ENCODE results near the gene CSF2.

Gene CSF2

DNA sequence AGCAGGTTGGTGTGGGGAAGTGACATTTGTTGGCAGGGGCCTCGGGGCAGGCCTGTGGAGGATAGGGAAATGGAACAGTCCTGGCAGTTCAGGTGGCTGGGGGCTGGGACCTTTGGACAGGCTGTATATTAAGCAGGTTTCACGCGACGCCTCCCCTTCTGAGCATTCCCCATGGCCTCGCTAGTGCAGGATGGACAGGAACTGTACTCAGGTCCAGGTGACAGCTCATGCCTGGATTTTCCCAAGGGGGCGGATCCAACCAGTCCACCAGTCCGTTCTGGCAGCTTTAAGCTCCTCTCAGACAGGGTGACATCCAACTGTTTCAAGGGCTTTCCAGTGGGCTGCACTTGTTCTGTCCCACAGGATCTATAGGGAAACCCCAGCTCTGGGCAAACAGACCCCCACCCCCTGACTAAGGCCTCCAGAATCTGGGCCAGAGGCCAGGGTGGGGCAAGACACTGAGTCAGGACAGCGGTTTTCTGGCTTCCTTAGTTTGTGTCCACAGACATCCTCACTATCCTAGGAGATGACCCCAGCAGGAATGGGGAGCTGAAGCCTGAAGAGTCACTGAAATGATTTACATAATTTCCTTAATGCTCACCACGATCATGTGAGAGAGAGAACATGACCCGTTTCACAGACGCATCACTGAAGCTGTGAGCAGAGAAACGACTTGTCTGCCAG is 20.9 kb downstream of the CSF2 start:
- H3K27ac ChIP-seq (replicated peaks) = no peak overlapping the region
- DNase-seq (ENCODE audit: low read depth in 1 of 2, low spot score in 1 of 2) = no peak
- TF ChIP-seq GABPA (IDR thresholded peaks at IDR 0.05; ENCODE audit: low read depth) = no peak
- TF ChIP-seq SPI1 (IDR thresholded peaks at IDR 0.05; ENCODE audit: borderline replicate concordance, low read depth) = no peak
- no peak for TF ChIP-seq POLR2AphosphoS5 (IDR thresholded peaks at IDR 0.05; ENCODE audit: low read depth)
- TF ChIP-seq, protein P1, sequence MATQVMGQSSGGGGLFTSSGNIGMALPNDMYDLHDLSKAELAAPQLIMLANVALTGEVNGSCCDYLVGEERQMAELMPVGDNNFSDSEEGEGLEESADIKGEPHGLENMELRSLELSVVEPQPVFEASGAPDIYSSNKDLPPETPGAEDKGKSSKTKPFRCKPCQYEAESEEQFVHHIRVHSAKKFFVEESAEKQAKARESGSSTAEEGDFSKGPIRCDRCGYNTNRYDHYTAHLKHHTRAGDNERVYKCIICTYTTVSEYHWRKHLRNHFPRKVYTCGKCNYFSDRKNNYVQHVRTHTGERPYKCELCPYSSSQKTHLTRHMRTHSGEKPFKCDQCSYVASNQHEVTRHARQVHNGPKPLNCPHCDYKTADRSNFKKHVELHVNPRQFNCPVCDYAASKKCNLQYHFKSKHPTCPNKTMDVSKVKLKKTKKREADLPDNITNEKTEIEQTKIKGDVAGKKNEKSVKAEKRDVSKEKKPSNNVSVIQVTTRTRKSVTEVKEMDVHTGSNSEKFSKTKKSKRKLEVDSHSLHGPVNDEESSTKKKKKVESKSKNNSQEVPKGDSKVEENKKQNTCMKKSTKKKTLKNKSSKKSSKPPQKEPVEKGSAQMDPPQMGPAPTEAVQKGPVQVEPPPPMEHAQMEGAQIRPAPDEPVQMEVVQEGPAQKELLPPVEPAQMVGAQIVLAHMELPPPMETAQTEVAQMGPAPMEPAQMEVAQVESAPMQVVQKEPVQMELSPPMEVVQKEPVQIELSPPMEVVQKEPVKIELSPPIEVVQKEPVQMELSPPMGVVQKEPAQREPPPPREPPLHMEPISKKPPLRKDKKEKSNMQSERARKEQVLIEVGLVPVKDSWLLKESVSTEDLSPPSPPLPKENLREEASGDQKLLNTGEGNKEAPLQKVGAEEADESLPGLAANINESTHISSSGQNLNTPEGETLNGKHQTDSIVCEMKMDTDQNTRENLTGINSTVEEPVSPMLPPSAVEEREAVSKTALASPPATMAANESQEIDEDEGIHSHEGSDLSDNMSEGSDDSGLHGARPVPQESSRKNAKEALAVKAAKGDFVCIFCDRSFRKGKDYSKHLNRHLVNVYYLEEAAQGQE (IDR thresholded peaks at IDR 0.05; ENCODE audit: insufficient replicate concordance, low read depth) = no peak
- TF ChIP-seq, protein P2, sequence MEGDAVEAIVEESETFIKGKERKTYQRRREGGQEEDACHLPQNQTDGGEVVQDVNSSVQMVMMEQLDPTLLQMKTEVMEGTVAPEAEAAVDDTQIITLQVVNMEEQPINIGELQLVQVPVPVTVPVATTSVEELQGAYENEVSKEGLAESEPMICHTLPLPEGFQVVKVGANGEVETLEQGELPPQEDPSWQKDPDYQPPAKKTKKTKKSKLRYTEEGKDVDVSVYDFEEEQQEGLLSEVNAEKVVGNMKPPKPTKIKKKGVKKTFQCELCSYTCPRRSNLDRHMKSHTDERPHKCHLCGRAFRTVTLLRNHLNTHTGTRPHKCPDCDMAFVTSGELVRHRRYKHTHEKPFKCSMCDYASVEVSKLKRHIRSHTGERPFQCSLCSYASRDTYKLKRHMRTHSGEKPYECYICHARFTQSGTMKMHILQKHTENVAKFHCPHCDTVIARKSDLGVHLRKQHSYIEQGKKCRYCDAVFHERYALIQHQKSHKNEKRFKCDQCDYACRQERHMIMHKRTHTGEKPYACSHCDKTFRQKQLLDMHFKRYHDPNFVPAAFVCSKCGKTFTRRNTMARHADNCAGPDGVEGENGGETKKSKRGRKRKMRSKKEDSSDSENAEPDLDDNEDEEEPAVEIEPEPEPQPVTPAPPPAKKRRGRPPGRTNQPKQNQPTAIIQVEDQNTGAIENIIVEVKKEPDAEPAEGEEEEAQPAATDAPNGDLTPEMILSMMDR (IDR thresholded peaks at IDR 0.05; ENCODE audit: insufficient read depth, low read length) = no peak
- H3K27me3 ChIP-seq (ENCODE audit: insufficient read depth, poor library complexity, severe bottlenecking) = no peaks in the 10 kb centered on the region
- no peak overlapping the region for H3K4me3 ChIP-seq (replicated peaks; ENCODE audit: insufficient read depth, low read length)

DNA sequence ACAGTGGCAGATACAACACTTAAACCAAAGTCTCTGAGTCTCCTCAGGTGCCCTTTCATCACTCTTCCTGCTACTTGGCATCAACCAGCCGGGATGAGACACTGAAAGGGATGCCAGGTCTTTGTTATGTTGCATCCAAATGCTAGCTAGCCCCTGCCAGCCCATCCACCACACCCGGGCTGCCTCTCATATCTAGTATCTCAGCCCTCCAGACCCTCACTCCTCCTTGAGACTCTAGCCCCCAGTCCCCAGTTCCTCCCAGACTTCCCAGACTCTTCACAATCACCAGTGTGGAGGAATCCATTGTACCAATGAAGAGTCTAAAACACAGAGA is 21.5 kb downstream of the CSF2 start:
- no peak overlapping the region for H3K27ac ChIP-seq (replicated peaks)
- TF ChIP-seq, protein P2 (IDR thresholded peaks at IDR 0.05; ENCODE audit: insufficient read depth, low read length) = no peak
- TF ChIP-seq GABPA (IDR thresholded peaks at IDR 0.05; ENCODE audit: low read depth) (no peak), POLR2AphosphoS5 (IDR thresholded peaks at IDR 0.05; ENCODE audit: low read depth) (no peak), SPI1 (IDR thresholded peaks at IDR 0.05; ENCODE audit: borderline replicate concordance, low read depth) (no peak)
- TF ChIP-seq, protein P1 (IDR thresholded peaks at IDR 0.05; ENCODE audit: insufficient replicate concordance, low read depth) = no peak
- H3K27me3 ChIP-seq (ENCODE audit: insufficient read depth, poor library complexity, severe bottlenecking) = no peaks in the 10 kb centered on the region
- H3K4me3 ChIP-seq (replicated peaks; ENCODE audit: insufficient read depth, low read length) = no peak overlapping the region
- no peak for DNase-seq (ENCODE audit: low read depth in 1 of 2, low spot score in 1 of 2)

DNA sequence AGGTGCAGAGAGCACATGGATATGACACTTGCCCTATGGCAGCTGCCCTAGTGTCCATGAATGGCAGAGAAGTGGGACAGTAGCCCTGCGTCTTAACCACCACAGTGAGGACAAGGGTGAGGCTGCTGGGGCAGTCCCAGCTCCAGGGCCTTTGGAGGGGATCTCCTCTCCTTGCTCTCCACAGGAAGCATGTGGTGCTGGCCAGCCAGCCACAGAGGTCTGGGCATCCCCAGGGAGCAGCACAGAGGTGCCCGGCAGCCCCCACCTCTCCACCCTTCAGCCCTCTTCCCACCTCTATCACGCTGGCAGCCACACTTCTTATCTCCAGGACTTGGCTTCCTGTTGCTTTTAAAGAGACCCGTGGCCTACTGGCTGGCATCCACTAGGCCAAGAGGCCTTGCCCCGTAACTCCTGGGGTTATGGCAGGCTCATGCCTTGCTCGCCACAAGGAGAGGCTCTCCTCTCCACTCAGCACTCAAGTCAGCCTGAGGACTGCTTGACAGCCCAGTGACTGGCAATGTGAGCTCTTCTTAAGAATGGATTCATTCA is 21.9 kb downstream of the CSF2 start:
- no peak for DNase-seq (ENCODE audit: low read depth in 1 of 2, low spot score in 1 of 2)
- H3K27ac ChIP-seq (replicated peaks) = no peak overlapping the region
- no peak overlapping the region for H3K4me3 ChIP-seq (replicated peaks; ENCODE audit: insufficient read depth, low read length)
- TF ChIP-seq, protein P2 (IDR thresholded peaks at IDR 0.05; ENCODE audit: insufficient read depth, low read length) = no peak
- TF ChIP-seq GABPA (IDR thresholded peaks at IDR 0.05; ENCODE audit: low read depth) = no peak
- TF ChIP-seq POLR2AphosphoS5 (IDR thresholded peaks at IDR 0.05; ENCODE audit: low read depth) = no peak
- no peak for TF ChIP-seq SPI1 (IDR thresholded peaks at IDR 0.05; ENCODE audit: borderline replicate concordance, low read depth)
- TF ChIP-seq, protein P1 (IDR thresholded peaks at IDR 0.05; ENCODE audit: insufficient replicate concordance, low read depth) = no peak
- H3K27me3 ChIP-seq (ENCODE audit: insufficient read depth, poor library complexity, severe bottlenecking) = no peaks in the 10 kb centered on the region

All from HL-60 (cell line).